ENCODE results near the gene GPI.

DNA sequence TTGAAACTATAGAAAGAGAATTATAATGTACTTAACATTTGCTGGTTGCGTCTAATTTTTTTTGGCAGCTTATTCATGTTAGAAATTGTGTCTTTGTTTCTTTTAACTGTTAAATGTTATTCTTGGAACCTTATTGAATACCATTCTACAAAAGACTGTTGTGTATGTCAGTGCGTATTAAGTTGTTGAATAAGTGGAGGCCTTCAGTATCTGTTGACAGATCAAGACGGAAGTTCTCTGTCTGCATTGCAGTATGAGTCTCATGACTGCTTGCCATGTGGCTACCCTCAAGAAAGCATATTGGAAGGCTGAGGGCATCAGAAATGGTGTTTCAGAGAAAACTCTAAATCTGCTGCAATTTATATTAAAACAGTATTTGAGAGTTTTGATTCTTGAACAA, 71.7 kb downstream of the GPI start:
- TF ChIP-seq EZH2phosphoT487 (IDR thresholded peaks at IDR 0.05; ENCODE audit: insufficient read depth, low read depth) = no peak
- TF ChIP-seq EZH2 (IDR thresholded peaks at IDR 0.05; ENCODE audit: insufficient read depth, poor library complexity, severe bottlenecking) = no peak

All from GM23248 (cell line).